Measurements from ENCODE around the gene ANK3.

ANK3 gene

GRCh38 chr10:60413306-60414012 lies 23.8 kb upstream of the ANK3 start:
- no peak for DNase-seq (ENCODE audit: low spot score)

- DNase-seq (ENCODE audit: low spot score) = no peak
Measured at GRCh38 chr10:60410970-60411369, 21.3 kb upstream of the ANK3 start.

- DNase-seq (ENCODE audit: low spot score) = no peak
Measured at GRCh38 chr10:60409202-60409601, 19.5 kb upstream of the ANK3 start.

- no peak for DNase-seq (ENCODE audit: low spot score)
Measured at GRCh38 chr10:60406182-60406581, 16.5 kb upstream of the ANK3 start.

- DNase-seq (ENCODE audit: low spot score) = no peak
Measured at GRCh38 chr10:60405172-60405571, 15.5 kb upstream of the ANK3 start.

- DNase-seq (ENCODE audit: low spot score) = no peak
Measured at GRCh38 chr10:60403168-60403873, 13.6 kb upstream of the ANK3 start.

GRCh38 chr10:60400366-60400765 lies 10.7 kb upstream of the ANK3 start:
- DNase-seq (ENCODE audit: low spot score) = no peak

- no peak for DNase-seq (ENCODE audit: low spot score)
Measured at GRCh38 chr10:60399328-60399727, 9.7 kb upstream of the ANK3 start.

- no peak for DNase-seq (ENCODE audit: low spot score)
Measured at GRCh38 chr10:60397792-60398191, 8.1 kb upstream of the ANK3 start.

- DNase-seq (ENCODE audit: low spot score) = no peak
Measured at GRCh38 chr10:60396766-60397165, 7.1 kb upstream of the ANK3 start.

- no peak for DNase-seq (ENCODE audit: low spot score)
Measured at GRCh38 chr10:60395711-60396110, 6.0 kb upstream of the ANK3 start.

GRCh38 chr10:60394446-60394845 lies 4.8 kb upstream of the ANK3 start:
- no peak for DNase-seq (ENCODE audit: low spot score)

GRCh38 chr10:60390224-60390626 lies 550 bp upstream of the ANK3 start:
- no peak for DNase-seq (ENCODE audit: low spot score)

GRCh38 chr10:60388709-60389301 lies 870 bp downstream of the ANK3 start:
- no peak for DNase-seq (ENCODE audit: low spot score)

- no peak for DNase-seq (ENCODE audit: low spot score)
Measured at GRCh38 chr10:60388116-60388625, 1.5 kb downstream of the ANK3 start.

- no peak for DNase-seq (ENCODE audit: low spot score)
Measured at GRCh38 chr10:60387531-60387930, 2.1 kb downstream of the ANK3 start.

GRCh38 chr10:60385399-60385738 lies 4.3 kb downstream of the ANK3 start:
- no peak for DNase-seq (ENCODE audit: low spot score)

- peak; percentile 92 for DNase-seq (ENCODE audit: low spot score)
Measured at GRCh38 chr10:60384708-60385398, 4.8 kb downstream of the ANK3 start.

GRCh38 chr10:60384011-60384410 lies 5.7 kb downstream of the ANK3 start:
- DNase-seq (ENCODE audit: low spot score) = peak; percentile 8

GRCh38 chr10:60382946-60383681 lies 6.6 kb downstream of the ANK3 start:
- DNase-seq (ENCODE audit: low spot score) = no peak

- DNase-seq (ENCODE audit: low spot score) = no peak
Measured at GRCh38 chr10:60380781-60381180, 8.9 kb downstream of the ANK3 start.

- peak; percentile 47 for DNase-seq (ENCODE audit: low spot score)
Measured at GRCh38 chr10:60377955-60378354, 11.7 kb downstream of the ANK3 start.

All from GM03348 (cell line).